Peyer's patch (tissue), 4 donors: ENCODE measurements around the gene HOXA6. TPM values are rescaled to one million over a fixed set of nuclear protein-coding genes. Genes with fewer than 3 reads are reported as not detected.

Source experiments
- DNase-seq, 3 donors: peaks; one replicate each; pipeline ENCODE4 v3.0.0-alpha.2; 2017 to 2019
- H3K27ac ChIP-seq, 4 donors: fragments of 200-600 bp; sonication (generic); one replicate each; pipeline ENCODE4 v1.5.1; 2016 to 2019
- H3K27me3 ChIP-seq, 2 donors: fragments of 200-600 bp; sonication (generic); one replicate each; pipeline ENCODE4 v1.5.1; 2019
- H3K36me3 ChIP-seq, 3 donors: fragments of 200-600 bp; sonication (generic); one replicate each; pipeline ENCODE4 v1.5.1; 2016 to 2019
- H3K4me1 ChIP-seq, 4 donors: fragments of 200-600 bp; sonication (generic); one replicate each; pipeline ENCODE4 v1.5.1; 2016 to 2019
- H3K4me3 ChIP-seq, 4 donors: fragments of 200-600 bp; sonication (generic); 1 replicate in 3 of 4; 2 replicates in 1 of 4; pipeline ENCODE4 v1.5.1; 2016 to 2019; ENCODE audit warnings: mild to moderate bottlenecking in 1 of 4
- H3K9me3 ChIP-seq, 4 donors: fragments of 200-600 bp; sonication (generic); one replicate each; pipeline ENCODE4 v1.5.1; 2016 to 2019; ENCODE audit warnings: mild to moderate bottlenecking in 1 of 4
- POLR2A ChIP-seq, 2 donors: fragments of 450-650 bp; IDR thresholded peaks; one replicate each; pipeline ENCODE4 v1.5.1; 2017; ENCODE audit warnings: antibody characterized with exemption in 2 of 2, mild to moderate bottlenecking in 2 of 2, moderate library complexity in 2 of 2
- total RNA-seq, 4 donors: library from RNA; depleted of rRNA; stranded (reverse); fragments of >200 nt; gene quantifications; one replicate each; pipeline ENCODE4 v1.1.0, GENCODE V29; 2016
- TF ChIP-seq, protein P1 (sequence below), 6 experiments: fragments of 450-650 bp in 4 of 6; fragments of 200-600 bp in 2 of 6; sonication (generic) in 1 of 6; IDR thresholded peaks; one replicate each; pipeline ENCODE4 v1.5.1; 2017 to 2019; ENCODE audit warnings: antibody characterized with exemption in 6 of 6, mild to moderate bottlenecking in 3 of 6, moderate library complexity in 1 of 6

Gene HOXA6
- total RNA-seq, 4 donors from 2014 or later, result 18.7 to 45.0 (median 30.7) TPM

DNA sequence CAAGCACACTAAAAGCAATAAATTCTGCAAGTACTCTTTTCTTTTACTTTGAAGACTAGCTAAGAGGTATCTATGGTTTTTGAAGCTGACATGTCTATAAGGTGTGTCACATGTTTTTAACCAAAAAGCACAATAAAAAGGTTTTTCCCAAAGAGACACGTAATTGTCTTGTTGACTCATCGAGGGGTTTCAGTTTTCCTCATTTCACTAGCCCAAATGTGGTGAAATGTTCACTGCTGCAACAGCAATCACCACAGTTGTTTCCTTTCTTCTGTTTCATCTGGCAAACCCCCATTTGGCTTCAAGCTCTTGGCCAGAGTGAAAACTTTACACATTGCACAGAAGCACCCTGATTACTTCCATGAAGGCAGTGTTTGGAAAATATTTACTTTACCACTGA, 13.2 kb downstream of the HOXA6 start:
- Histone ChIP-seq H3K36me3 (no peaks in the 10 kb centered on the region), H3K27me3 (no peaks in the 10 kb centered on the region), H3K27ac (peak overlapping the region in 3 of 4 donors; percentile 40 to 96 (median 67)), H3K4me1 (peaks cover 0 to 65% (median 6%) of the 10 kb centered on the region in 4 donors), H3K9me3 (no peaks in the 10 kb centered on the region), H3K4me3 (no peak overlapping the region)
- TF ChIP-seq, protein P1, sequence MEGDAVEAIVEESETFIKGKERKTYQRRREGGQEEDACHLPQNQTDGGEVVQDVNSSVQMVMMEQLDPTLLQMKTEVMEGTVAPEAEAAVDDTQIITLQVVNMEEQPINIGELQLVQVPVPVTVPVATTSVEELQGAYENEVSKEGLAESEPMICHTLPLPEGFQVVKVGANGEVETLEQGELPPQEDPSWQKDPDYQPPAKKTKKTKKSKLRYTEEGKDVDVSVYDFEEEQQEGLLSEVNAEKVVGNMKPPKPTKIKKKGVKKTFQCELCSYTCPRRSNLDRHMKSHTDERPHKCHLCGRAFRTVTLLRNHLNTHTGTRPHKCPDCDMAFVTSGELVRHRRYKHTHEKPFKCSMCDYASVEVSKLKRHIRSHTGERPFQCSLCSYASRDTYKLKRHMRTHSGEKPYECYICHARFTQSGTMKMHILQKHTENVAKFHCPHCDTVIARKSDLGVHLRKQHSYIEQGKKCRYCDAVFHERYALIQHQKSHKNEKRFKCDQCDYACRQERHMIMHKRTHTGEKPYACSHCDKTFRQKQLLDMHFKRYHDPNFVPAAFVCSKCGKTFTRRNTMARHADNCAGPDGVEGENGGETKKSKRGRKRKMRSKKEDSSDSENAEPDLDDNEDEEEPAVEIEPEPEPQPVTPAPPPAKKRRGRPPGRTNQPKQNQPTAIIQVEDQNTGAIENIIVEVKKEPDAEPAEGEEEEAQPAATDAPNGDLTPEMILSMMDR (IDR thresholded peaks at IDR 0.05), result no peak
- no peak for TF ChIP-seq POLR2A (IDR thresholded peaks at IDR 0.05)
- peak in 1 of 3 donors; percentile 14 for DNase-seq

DNA sequence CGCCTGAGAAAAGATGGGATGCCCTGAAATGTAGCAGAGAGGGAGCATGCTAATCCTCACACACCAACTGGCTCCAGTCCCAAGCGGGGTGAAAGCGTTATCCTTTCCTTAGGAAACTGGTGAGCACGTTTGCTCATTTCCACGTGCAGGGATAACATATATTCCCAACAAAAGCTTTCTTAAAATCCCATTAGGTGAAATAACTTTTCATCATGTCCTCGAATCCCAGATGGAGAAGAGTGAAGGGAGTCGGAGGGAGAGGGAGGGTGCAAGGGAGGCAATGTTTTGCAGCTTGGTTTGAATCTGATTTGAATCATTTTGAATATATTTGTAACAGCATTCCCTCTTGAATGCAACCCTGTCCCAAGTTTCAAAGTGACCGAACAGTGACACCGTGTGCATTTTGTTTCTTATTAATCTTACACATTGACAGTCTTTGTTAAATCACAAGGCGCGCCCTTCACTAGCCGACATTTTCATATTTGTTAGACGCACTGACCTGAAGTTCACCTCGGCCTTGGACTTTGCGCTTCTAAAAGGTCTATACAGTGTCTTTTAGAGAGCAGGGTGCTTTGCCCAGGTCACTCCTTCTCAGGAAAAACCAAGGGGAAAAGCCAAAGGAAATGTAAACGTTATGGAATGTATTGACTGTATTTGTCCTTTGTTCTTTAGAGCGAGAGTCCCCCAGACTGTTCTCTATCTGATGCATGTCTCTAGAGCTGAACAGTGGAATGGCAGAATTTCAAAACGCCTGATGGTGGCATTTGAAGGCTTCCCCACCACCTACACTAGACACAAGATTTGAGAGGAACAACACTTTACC, 14.0 kb downstream of the HOXA6 start:
- peak overlapping the region in 3 of 4 donors; percentile 40 to 96 (median 67) for H3K27ac ChIP-seq
- no peaks in the 10 kb centered on the region for H3K27me3 ChIP-seq
- TF ChIP-seq, protein P1 (IDR thresholded peaks at IDR 0.05), result no peak
- no peak for TF ChIP-seq POLR2A (IDR thresholded peaks at IDR 0.05)
- peak; percentile 12 to 71 (median 53) for DNase-seq
- peaks cover 0 to 65% (median 8%) of the 10 kb centered on the region in 4 donors for H3K4me1 ChIP-seq
- H3K9me3 ChIP-seq, result no peaks in the 10 kb centered on the region
- H3K36me3 ChIP-seq, result no peaks in the 10 kb centered on the region
- H3K4me3 ChIP-seq, result no peak overlapping the region

DNA sequence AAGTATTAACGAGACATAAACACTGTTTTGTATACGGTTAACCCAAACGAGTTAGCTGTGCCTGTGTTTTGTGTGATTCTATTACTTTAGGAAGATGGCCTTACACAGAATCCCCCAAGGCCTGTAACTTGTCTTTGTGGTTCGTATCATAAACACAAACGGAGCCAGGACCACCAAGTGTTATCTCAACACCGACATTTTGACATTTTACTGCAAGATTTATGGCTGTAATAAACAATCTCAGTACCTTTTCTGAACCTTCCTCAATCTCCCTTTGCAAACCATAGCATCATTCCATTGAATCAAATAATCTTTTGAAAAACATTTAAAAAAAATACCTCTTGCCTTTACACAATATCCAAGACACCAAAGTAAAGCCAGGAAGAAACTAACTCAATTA, 14.6 kb downstream of the HOXA6 start:
- Histone ChIP-seq H3K9me3 (no peaks in the 10 kb centered on the region), H3K36me3 (no peaks in the 10 kb centered on the region), H3K4me3 (no peak overlapping the region), H3K4me1 (peaks cover 0 to 66% (median 8%) of the 10 kb centered on the region in 4 donors), H3K27me3 (no peaks in the 10 kb centered on the region), H3K27ac (peak overlapping the region in 2 of 4 donors; percentile 17 to 96)
- DNase-seq, result no peak
- TF ChIP-seq, protein P1 (IDR thresholded peaks at IDR 0.05), result no peak
- no peak for TF ChIP-seq POLR2A (IDR thresholded peaks at IDR 0.05)

DNA sequence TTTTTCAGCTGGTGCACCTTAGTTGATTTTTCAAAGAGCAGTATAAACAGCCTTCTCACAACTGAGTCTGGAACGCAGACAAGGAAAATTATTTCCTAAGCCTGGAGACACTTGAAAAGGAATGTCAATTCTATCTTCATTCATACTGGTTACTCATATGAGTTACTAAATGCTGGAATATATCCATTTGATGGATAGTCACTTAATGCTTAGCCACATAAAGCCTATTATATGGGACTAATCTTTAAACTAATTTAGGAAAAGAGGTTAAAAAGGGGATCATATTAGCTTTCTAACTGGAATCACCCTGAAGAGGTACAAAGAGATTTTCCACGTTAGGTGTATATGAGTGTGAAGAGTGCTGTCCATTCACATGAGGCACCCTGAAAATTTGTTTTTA, 15.4 kb downstream of the HOXA6 start:
- no peaks in the 10 kb centered on the region for H3K9me3 ChIP-seq
- peaks cover 0 to 67% (median 8%) of the 10 kb centered on the region in 4 donors for H3K4me1 ChIP-seq
- H3K4me3 ChIP-seq, result no peak overlapping the region
- TF ChIP-seq, protein P1 (IDR thresholded peaks at IDR 0.05), result no peak
- no peak for TF ChIP-seq POLR2A (IDR thresholded peaks at IDR 0.05)
- H3K27me3 ChIP-seq, result no peaks in the 10 kb centered on the region
- H3K27ac ChIP-seq, result peak overlapping the region in 2 of 4 donors; percentile 93 to 96
- no peak for DNase-seq
- H3K36me3 ChIP-seq, result no peaks in the 10 kb centered on the region

DNA sequence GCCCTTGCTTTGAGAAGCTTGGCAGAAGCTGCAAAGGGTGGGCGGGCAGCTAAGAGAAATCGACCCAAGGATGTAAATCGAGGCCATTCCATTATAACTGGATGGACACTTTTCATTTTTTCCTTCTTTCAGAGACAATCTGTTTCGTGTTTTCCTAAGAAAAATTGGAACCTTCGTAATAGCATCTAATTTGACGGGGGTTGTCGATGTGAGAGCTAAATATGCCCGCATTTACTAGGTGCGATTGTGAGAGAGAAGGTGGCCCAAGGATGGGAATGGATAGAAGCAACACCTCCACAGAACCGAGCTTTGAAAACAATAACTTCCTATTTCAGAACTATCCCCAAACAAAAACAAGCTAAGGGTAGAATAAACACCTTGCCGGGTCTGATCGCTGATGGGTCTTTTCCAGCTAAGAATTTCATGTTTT, 16.2 kb downstream of the HOXA6 start:
- peak overlapping the region; percentile 57 to 82 (median 70) for H3K4me3 ChIP-seq
- H3K27me3 ChIP-seq, result no peaks in the 10 kb centered on the region
- H3K4me1 ChIP-seq, result peaks cover 0 to 68% (median 6%) of the 10 kb centered on the region in 4 donors
- H3K9me3 ChIP-seq, result no peaks in the 10 kb centered on the region
- H3K36me3 ChIP-seq, result no peaks in the 10 kb centered on the region
- DNase-seq, result no peak
- H3K27ac ChIP-seq, result peak overlapping the region; percentile 81 to 93 (median 89)
- TF ChIP-seq, protein P1 (IDR thresholded peaks at IDR 0.05), result no peak
- no peak for TF ChIP-seq POLR2A (IDR thresholded peaks at IDR 0.05)
